NCI-H1417 (cell line): Measurements from ENCODE around the gene RNF175.
A peak's percentile ranks its signal among the peaks of the same experiment; 100 is the strongest.

Experiments used
- DNase-seq, 3 experiments: peaks; one replicate each; lab custom pipeline; 2025; lab: John Stamatoyannopoulos, UW

The RNF175 gene

DNA sequence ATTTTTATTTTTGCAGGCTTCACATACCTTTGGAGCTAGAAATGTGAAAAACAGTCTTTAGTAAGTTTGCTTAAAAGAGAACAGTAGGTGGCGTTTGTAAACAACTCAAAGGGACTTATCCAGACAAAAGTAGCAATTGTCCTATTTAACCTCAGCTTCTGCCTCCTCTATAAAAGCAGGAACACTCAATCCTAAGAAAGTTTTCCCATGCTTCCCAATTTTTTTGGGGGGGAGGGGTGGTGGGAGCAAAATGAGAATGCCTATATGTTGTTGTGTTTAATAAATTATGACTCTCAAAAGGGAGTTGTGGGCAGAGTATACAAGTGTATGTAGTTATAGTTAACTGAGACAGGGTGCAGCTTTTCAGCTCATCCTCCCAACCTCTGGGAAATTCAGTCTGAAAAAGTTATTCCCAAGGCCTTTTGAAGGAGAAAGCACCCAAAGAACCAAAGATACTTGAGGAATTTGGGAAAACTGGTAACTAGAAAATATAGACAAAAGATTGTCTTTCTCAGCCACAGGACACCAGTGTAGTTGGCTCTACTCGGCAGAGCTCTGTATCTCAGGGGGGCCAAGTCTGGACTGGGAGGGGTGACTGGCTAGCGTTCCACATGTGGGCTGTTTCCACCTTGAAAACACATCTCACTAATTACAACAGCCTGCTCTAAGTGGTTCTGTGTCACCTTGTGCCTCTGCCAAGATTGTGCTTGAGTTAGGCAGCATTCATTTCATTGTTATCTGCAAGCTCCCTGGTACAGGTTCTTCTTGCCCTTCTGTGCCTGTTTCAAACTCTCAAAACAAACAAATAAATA, 26.3 kb upstream of the RNF175 start:
- DNase-seq = peak in 1 of 3 experiments; percentile 50

DNA sequence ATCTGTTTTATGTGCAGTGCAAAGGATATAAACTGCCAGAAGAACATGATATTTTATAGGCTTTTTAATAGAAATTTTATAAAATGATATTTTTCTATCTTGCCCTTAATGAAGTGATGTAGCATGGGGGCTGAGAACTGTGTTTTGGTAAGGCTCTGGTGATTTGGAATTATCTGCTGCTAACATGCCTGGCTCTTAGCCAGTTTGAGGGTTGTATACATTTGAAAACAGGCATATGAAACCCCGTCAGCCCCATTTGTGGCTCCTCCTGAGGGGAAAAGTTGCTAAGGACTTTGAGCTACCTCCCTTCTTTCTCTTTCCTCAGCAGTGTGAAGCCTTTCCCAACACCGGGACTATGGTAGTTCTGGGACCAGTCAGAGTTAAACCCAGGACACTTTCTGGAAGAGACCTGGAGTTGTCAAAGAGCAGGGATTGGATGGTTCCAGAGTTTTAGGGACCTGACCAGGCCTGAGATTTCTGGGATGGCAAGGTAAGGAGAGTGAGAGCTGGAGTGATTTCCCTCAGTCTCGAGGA, 24.4 kb upstream of the RNF175 start:
- no peak for DNase-seq

- DNase-seq = no peak
Measured at GRCh38 chr4:153782581-153782980, 22.8 kb upstream of the RNF175 start.

- no peak for DNase-seq
Measured at GRCh38 chr4:153781717-153782416, 22.0 kb upstream of the RNF175 start.

GRCh38 chr4:153781280-153781679, 21.5 kb upstream of the RNF175 start:
- DNase-seq = no peak

DNA sequence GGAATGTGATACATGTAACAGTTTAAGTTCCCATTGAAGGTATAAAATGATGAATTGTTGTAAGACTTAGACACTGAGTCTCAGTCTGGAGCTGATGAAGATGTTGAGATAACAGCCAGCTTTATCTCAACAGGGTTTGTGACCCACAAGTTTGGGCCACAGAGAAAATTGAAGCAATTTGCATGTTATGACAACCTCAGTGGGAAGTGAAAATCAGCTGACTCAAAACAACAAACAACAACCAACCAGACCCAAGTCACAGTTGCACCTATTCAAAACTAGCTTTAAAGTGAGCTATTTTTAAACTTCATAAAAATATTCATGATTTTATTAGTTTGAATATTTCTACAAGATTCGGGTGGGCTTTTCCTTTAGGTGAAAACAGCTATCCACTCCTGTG, 21.1 kb upstream of the RNF175 start:
- no peak for DNase-seq

DNA sequence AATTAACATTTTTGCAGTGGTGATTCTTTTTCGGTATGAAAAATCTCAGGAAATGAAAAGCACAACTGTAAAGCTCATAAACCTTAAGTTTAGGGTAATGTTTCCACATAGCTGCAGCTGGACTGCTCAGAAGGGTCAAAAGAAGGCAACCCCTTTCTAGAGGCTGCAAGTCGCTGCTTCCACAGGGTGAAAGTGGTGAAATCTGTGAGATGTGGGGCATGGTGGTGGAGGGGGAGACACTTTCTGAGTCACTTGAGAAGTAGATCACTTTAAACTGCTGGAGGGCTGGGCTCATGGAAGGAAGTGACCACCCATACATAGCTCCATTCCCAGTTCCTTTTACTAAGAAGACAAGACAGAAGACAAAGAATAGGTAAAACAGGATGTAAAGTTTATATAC, 20.4 kb upstream of the RNF175 start:
- no peak for DNase-seq

GRCh38 chr4:153778383-153778782, 18.6 kb upstream of the RNF175 start:
- DNase-seq = no peak

DNA sequence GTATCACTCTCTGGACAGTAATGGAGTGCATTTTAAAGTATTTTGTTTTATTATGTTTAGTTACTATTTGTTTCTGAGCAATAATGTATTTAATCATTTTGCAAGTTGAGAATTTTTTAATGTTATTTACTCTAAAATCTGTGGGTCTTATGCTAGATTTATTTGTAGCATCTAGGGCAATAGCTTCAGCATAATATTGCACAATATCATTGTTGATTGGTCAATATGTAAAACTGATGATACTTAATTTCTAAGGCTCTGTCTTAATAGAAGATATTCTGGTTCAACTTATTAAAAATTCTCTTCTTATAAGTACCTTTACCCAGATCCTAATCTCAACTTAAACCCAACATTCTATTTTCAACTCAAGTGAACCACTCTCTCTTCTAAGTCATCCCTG, 17.6 kb upstream of the RNF175 start:
- DNase-seq = no peak

- no peak for DNase-seq
Measured at GRCh38 chr4:153776601-153777000, 16.8 kb upstream of the RNF175 start.

- peak in 1 of 3 experiments; percentile 7 for DNase-seq
Measured at GRCh38 chr4:153773236-153773690, 13.4 kb upstream of the RNF175 start.

DNA sequence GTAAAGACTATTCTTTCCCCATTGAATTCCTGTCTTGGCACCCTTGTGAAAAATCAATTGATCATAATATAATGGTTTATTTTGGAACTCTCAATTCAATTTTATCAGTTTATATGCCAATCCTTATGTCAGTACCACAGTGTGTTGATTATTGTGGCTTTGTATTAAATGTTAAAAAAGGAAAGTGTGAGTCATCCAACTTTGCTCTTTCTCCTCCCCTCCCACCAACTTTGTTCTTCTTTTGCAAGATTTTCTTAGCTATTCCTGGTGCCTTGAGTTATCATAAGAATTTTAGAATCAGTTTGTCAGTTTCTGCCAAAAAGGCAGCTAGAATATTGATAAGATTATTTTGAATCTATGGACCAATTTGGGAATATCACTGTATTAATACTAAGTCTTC, 11.2 kb upstream of the RNF175 start:
- DNase-seq = no peak

DNA sequence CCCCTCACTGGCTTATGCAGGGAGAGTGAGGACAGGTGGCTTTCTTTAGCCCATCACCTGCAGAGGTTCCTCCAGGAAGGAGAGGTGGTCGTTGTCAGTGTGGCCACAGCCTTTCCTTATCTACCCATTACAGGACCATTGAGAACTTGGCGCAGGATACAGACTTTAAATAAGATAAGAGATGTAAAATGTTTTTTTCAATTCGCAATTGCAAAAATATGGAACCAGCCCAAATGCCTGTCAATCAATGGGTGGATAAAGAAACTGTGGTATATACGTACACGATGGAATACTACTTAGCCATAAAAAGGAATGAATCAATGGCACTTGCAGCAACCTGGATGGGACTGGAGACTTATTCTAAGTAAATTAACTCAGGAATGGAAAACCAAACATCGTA, 6.9 kb upstream of the RNF175 start:
- no peak for DNase-seq

DNA sequence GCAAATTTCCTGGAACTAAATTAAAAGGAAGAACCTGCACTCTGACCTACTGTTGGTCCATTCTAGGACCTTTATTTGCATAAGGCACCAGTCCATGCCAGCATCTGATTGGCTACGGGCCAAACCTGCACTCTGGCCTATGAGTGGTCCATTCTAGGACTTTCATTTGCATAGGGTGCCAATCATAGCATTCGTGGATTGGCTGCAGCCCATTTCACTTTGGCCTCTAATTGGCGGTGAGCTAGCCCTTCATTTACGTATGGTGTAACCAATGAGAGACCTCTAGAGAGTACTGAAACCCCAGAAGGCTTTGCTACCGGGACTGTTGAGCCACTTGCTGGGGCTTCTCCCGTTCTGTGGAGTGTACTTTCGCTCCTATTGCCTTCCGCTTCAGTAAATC, 6.1 kb upstream of the RNF175 start:
- no peak for DNase-seq

DNA sequence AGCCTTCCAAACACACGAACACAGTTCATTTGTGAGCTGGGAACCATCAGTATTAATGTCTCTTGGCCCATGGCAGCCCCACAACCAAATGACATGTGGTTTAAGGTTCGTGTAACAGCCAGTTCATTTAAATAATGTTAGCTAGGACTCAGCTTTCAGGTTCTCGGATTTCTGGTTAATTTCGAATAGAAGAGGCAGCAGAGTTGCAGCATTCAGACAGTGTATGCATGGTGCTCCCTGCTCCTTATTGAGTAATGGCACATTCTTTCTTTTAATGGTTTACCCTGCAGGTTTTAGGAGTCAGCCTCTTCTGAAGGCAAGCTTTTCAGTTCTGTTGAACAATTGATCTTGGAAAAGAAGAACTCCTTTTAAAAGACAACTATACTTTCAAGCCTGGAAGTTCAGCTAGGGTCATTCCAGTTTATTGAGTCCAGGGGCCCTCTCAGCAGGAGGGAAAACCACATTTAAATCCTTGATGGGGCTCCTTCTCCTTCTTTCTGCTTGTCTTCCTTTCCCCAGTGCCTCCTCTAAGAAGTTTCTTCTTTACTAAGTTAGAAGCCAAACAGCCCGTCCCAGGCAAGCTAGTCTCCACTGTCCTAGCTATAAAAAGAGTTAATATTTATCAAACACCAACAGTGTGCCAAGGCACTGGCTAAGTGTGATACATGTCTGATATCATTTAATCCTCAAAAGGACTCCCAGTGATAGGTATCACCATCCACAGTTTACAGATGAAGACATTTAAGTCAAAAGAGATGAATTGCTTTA, 5.0 kb upstream of the RNF175 start:
- DNase-seq = no peak

DNA sequence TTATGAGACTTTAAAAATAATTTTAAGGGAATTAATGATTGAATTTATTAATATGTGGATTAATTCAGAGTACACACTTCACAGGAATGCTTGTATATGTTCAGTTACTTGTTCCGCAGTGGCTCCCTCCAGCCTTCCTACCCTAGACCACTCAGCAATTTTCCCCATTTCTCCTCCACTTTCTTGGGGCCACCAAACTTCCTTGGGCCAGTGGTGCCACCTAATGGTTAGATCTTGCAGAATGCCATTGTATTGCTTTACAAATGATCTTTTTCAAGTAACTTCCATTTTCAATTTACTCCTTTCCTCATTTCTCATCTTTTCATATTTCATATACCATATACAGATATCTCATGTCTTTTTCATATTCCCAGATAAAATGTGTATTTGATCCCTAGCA, 3.6 kb upstream of the RNF175 start:
- DNase-seq = peak in 1 of 3 experiments; percentile 4

DNA sequence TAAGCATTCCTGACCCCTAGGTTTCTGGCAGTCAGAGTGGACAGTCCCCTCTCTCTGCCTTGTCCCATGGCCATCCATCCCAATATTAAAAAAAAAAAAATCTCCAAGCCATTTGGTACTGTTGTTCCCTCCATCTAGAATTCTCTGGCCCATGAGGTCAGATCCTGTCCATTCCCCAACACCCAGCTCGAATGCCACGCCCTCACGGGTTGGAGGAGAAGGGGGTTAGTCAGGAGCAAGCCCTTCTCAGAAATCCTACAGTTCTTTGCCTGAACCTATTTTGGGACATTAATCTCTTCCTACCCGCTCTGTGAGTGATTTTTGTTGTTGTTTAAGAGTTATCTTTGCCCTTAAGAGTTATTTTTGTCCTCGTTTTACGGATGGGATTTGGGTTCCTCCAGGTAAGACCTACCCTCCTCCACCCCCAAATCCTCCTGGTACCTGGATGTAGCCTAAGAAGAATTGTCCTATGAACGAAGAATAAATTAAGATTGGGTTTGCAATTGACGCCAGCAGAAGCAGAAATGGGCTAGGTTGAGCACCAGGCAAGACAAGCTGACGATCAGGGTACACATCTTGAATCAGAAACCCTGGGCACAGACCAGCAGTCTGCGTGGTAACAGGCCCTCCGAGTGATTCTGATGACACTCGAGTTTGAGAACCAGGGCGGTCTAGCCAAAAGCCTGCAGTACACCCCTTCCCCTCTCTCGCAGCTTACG, 977 bp downstream of the RNF175 start:
- DNase-seq = peak in 1 of 3 experiments; percentile 64

GRCh38 chr4:153758136-153758535, 1.7 kb downstream of the RNF175 start:
- DNase-seq = no peak

DNA sequence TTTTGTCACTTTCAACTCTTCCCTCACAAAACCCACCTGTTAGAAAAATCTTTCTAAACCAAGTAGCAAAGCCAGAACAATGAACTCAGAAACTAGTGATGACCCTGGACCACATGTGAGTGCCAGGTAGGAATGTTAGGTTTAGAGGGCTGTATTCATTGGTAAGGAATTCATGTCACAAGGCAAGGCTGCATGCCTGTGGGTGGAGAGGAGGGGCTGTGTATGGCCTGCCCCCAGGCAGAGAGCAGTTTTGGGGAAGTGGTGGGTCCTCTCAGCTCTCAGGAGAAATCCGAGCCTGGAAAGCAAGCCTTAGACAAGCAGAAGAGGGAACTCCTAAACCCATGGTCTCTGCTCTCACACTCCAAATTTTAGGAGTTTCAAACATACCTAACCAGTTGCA, 2.4 kb downstream of the RNF175 start:
- no peak for DNase-seq

DNA sequence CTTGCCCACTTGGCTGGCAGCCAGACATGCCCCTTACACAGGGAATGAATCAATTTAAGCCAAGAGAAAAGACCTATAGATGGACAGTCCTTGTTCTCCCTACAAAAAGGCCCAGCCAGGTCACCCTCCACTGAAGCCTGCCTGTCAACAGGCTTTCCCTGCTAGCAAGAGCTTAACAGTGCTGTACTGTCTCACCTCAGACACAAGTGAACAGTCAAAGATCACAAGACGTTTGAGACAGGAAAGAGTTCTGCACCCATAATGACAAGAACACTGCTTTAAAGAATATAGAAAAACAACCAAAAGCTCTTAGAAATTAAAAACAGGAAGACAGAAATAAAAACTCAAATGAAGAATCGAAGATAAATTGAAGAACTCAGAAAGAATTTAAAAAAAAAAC, 4.6 kb downstream of the RNF175 start:
- DNase-seq = no peak

DNA sequence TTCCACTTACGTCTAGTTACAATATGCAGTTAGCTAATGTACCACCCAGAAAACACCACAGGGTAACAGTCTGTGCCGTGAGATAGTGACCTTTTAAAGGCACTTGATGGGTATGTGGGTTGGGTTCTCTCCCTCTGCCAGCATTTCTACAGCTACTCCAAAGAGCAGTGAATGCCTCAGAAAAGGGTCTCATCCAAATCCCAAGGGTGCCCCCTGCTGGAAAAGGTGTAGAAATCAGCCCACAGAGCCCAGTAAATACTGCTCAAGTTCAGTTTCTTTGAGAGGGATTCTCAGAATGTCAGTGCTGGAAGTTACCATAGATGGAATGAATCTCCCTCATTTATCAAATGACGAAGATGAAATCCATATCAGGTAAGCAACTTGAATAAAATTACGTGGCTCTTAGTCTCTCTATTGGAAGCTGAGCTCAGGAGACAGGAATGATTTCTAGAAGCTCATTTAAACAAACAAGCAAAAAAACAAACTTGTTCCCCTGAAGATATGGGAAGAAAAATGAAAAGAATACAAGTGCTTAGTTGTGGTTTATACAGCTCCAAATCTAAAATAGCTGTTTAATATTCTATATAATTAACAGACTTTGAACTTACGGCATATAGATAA, 9.5 kb downstream of the RNF175 start:
- DNase-seq = peak; percentile 43 to 86 (median 54)
